ENCODE data around the gene RNPEPL1. TPM values are rescaled to one million over a fixed set of nuclear protein-coding genes. Genes with fewer than 3 reads are reported as not detected.
A peak's percentile ranks its signal among the peaks of the same experiment; 100 is the strongest.

RNPEPL1 gene
- total and polyA plus RNA-seq, 8 donors = 20.9 to 99.2 (median 27.8) TPM

- no peak for TF ChIP-seq CTCF (IDR thresholded peaks at IDR 0.05)
- H3K9me3 ChIP-seq = no peaks in the 10 kb centered on the region
- peak; percentile 12 for ATAC-seq
- peak in 2 of 4 donors; percentile 41 to 76 for DNase-seq
- intact Hi-C loops (cut with DNase I) = no loop called here
- H3K27me3 ChIP-seq = peaks cover 0 to 38% of the 10 kb centered on the region in 2 donors
- H3K4me3 ChIP-seq = no peak overlapping the region
- H3K27ac ChIP-seq = peak overlapping the region in 1 of 2 donors; percentile 71
- peaks cover 0 to 66% of the 10 kb centered on the region in 2 donors for H3K4me1 ChIP-seq
- H3K36me3 ChIP-seq = no peaks in the 10 kb centered on the region
Observed at GRCh38 chr2:240624011-240624949, 56.0 kb downstream of the RNPEPL1 start.

- Histone ChIP-seq H3K4me3 (peak within 1 kb of the TSS in 1 of 2 donors; percentile 24), H3K27me3 (peaks cover 0 to 32% of the 10 kb centered on the region in 2 donors), H3K4me1 (peaks cover 0 to 58% of the 10 kb centered on the region in 2 donors), H3K9me3 (no peaks in the 10 kb centered on the region), H3K36me3 (peaks cover 0 to 2% of the 10 kb centered on the region in 2 donors), H3K27ac (peak within 1 kb of the TSS in 1 of 2 donors; percentile 71)
- peak in 2 of 4 donors; percentile 75 to 88 for DNase-seq
- peak; percentile 66 for ATAC-seq
- no peak for TF ChIP-seq CTCF (IDR thresholded peaks at IDR 0.05)
- intact Hi-C loops (cut with DNase I) = no loop called here
Observed at GRCh38 chr2:240624950-240625621, 56.8 kb downstream of the RNPEPL1 start, which contains the start of gene GPR35. Gene GPR35 (plus strand): TSS chr2:240625480. CDS start chr2:240629953, 4,473 bp downstream.

DNA sequence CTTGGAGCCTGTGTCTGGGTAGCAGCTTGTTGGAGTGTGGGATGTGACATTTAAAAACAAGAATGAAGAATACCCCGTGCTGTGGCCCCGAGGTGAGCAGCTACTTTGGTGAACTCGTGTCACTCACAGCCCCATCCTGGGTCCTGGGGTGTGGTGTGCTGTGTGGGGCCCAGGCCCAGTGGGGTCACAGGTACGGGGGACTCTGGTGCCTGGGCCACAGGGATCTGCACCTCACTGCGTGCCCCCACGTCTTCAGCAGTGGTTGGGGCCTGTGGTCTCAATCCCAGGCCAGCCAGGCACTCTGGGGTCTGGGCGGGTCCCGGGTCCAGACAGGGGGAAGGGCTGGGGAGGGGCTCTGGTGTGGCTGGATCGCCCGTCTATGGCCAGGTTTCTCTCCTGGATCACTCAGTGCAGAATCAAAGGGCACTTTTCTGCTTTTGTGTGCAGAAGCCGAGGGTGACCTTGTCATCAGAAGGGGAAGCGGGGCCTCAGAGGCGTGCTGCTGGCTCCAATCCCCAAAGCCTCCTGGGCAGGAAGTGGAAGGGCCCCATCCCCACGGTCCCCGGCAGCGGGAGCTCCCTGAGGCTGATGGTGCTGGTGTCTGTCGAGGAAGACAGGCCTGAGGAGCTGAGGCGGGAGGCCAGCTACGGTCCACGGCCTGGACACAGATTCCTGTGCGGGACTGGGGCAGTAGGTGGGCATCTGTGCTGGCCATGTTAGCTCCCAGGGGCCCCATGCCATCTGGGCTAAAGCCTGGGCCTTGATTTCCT lies 58.4 kb downstream of the RNPEPL1 start:
- H3K36me3 ChIP-seq = peaks cover 0 to 16% of the 10 kb centered on the region in 2 donors
- H3K4me3 ChIP-seq = no peak overlapping the region
- TF ChIP-seq CTCF (IDR thresholded peaks at IDR 0.05) = no peak
- peaks cover 0 to 26% of the 10 kb centered on the region in 2 donors for H3K27me3 ChIP-seq
- ATAC-seq (peak; percentile 14), DNase-seq (peak in 2 of 4 donors; percentile 47 to 81)
- H3K27ac ChIP-seq = no peak overlapping the region
- peaks cover 0 to 42% of the 10 kb centered on the region in 2 donors for H3K4me1 ChIP-seq
- H3K9me3 ChIP-seq = no peaks in the 10 kb centered on the region
- intact Hi-C loops (cut with DNase I) = no loop called here

DNA sequence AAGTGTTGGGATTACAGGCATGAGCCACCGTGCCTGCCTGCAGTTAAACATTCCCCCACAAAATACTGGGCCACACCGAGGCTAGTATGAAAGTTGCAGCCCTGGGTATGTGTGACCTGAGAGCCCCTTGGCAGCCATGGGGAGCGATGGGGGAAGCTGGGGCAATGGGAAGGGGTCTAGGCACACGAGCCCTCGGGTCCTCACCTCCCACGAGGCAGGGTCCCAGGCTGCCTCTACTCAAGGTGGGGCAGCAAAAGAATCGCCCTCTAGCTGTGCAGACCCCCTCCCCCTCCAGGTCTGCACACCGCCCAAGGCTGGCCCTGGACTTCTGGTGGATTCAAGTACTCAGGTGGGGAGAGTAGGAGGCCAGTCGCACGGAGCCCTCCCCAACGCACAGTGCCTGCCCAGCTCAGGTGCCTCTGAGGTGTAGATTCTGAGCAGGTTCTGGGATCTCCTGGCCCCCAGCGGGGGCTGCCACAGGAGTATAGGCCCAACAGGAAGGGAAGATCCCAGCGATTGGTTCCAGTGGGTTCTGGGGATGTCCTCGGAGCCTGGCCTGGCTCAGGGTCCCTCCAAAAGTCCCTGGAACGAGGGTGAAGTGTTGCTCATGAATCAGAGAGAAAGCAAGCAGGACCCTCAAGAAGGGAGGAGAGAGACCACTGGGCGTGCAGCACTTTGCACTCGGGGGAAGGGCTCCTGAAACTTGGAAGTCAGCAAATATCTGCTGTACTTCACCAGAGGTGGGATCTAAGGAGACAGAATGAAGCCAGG lies 59.6 kb downstream of the RNPEPL1 start:
- H3K4me3 ChIP-seq = no peak overlapping the region

More for the DNA sequence above, 59.6 kb downstream of the RNPEPL1 start:
- DNase-seq (peak in 1 of 4 donors; percentile 49), ATAC-seq (no peak)
- TF ChIP-seq CTCF (IDR thresholded peaks at IDR 0.05) = no peak
- intact Hi-C loops (cut with DNase I) = no loop called here
- H3K9me3 ChIP-seq = no peaks in the 10 kb centered on the region
- H3K36me3 ChIP-seq = peaks cover 0 to 17% of the 10 kb centered on the region in 2 donors
- no peak overlapping the region for H3K27ac ChIP-seq
- H3K4me1 ChIP-seq = peaks cover 0 to 30% of the 10 kb centered on the region in 2 donors
- H3K27me3 ChIP-seq = peaks cover 0 to 20% of the 10 kb centered on the region in 2 donors
